NB4 (cell line): ENCODE results near the gene NPB.

Experiments
- DNase-seq: peaks from one replicate; pipeline ENCODE4 v3.0.0; 2010; ENCODE audit warnings: low read depth
- H3K4me3 ChIP-seq: one replicate; pipeline ENCODE4 v1.5.1; 2011; ENCODE audit warnings: mild to moderate bottlenecking, low read depth, low read length, moderate library complexity
- CTCF ChIP-seq: IDR thresholded peaks from one replicate; pipeline ENCODE4 v1.5.1; 2012; ENCODE audit warnings: low read depth, low read length
- MAX ChIP-seq: IDR thresholded peaks from 2 replicates; pipeline ENCODE4 v1.6.1; 2011; ENCODE audit warnings: low read depth, low read length
- MYC ChIP-seq: IDR thresholded peaks from 2 replicates; pipeline ENCODE4 v1.6.1; 2011; ENCODE audit warnings: low read depth, low read length
- POLR2A ChIP-seq: IDR thresholded peaks from 2 replicates; pipeline ENCODE4 v1.6.1; 2011; ENCODE audit warnings: mild to moderate bottlenecking; ENCODE audit not compliant: insufficient read length; ENCODE audit errors: extremely low read depth

The NPB gene

GRCh38 chr17:81910840-81911276 is 8.8 kb downstream of the NPB start:
- no peak for TF ChIP-seq CTCF
- no peak for TF ChIP-seq POLR2A
- TF ChIP-seq MYC: no peak
- TF ChIP-seq MAX: no peak
- H3K4me3 ChIP-seq: peak overlapping the region; percentile 77
- no peak for DNase-seq

GRCh38 chr17:81911277-81911961 is 9.4 kb downstream of the NPB start, which contains the start of gene PCYT2:
TSS of gene PCYT2 (minus strand) at chr17:81911399. CDS start at chr17:81911355, 44 bp downstream.
- peak within 1 kb of the TSS; percentile 77 for H3K4me3 ChIP-seq
- 0 out of 2 replicates have a peak, but pooled peaks have one; percentile 24 for TF ChIP-seq MAX
- no peak for TF ChIP-seq MYC
- peak; percentile 35 for TF ChIP-seq POLR2A
- DNase-seq: peak; percentile 85

- no peak for DNase-seq
- TF ChIP-seq CTCF: no peak
- no peak overlapping the region for H3K4me3 ChIP-seq
These were observed 9.9 kb downstream of the NPB start for GRCh38 chr17:81911969-81912368.

- no peak overlapping the region for H3K4me3 ChIP-seq
- DNase-seq: no peak
- no peak for TF ChIP-seq CTCF
- TF ChIP-seq MYC: no peak
- no peak for TF ChIP-seq MAX
- TF ChIP-seq POLR2A: no peak
These were observed 10.6 kb downstream of the NPB start for GRCh38 chr17:81912441-81913309.

- no peak overlapping the region for H3K4me3 ChIP-seq
- TF ChIP-seq CTCF: no peak
- TF ChIP-seq MAX: no peak
- TF ChIP-seq MYC: no peak
- TF ChIP-seq POLR2A: no peak
- DNase-seq: no peak
These were observed 11.5 kb downstream of the NPB start for GRCh38 chr17:81913394-81914102.
